Left ventricle myocardium inferior (tissue), 1 donor: ENCODE measurements around the gene NKAPL. TPM values are rescaled to one million over a fixed set of nuclear protein-coding genes. Genes with fewer than 3 reads are reported as not detected.

ENCODE experiments used
- DNase-seq: peaks from one replicate; pipeline ENCODE4 v3.0.0-alpha.2; 2020
- H3K27ac ChIP-seq: fragments of 200-600 bp; replicated peaks from 2 replicates; pipeline ENCODE4 v1.8.0; 2021
- H3K27me3 ChIP-seq: fragments of 200-600 bp; 2 replicates; pipeline ENCODE4 v1.8.0; 2021; ENCODE audit warnings: low read depth
- H3K36me3 ChIP-seq: fragments of 200-600 bp; 2 replicates; pipeline ENCODE4 v1.8.0; 2021
- H3K4me1 ChIP-seq: fragments of 200-600 bp; 2 replicates; pipeline ENCODE4 v1.8.0; 2021
- H3K4me3 ChIP-seq: fragments of 200-600 bp; 2 replicates; pipeline ENCODE4 v1.8.0; 2021; ENCODE audit warnings: mild to moderate bottlenecking, moderate library complexity
- H3K9me3 ChIP-seq: fragments of 200-600 bp; replicated peaks from 2 replicates; pipeline ENCODE4 v1.8.0; 2021
- intact Hi-C: fragments of 100-400 bp; cut with micrococcal nuclease; formaldehyde crosslinking; loops from one replicate; pipeline ENCODE4 v1.11.0; 2022
- total RNA-seq: library from RNA; stranded (reverse); fragmentation: NEBNext Ultra II Directional; extraction: Animal tissue kit (Norgen Biotek cat#: 25700); gene quantifications from one replicate; pipeline ENCODE4 v1.2.1, GENCODE V29; 2021
- TF ChIP-seq, protein P1 (sequence below): fragments of 200-600 bp; IDR thresholded peaks from 2 replicates; pipeline ENCODE4 v1.8.0; 2021; ENCODE audit warnings: antibody characterized with exemption, mild to moderate bottlenecking, borderline replicate concordance
- donor health status: DM: no; HTN: yes; CAD: no; lungs with severe emphysema.

NKAPL gene
- total RNA-seq, 1 donor from 2014 or later = 4.5 TPM

DNA sequence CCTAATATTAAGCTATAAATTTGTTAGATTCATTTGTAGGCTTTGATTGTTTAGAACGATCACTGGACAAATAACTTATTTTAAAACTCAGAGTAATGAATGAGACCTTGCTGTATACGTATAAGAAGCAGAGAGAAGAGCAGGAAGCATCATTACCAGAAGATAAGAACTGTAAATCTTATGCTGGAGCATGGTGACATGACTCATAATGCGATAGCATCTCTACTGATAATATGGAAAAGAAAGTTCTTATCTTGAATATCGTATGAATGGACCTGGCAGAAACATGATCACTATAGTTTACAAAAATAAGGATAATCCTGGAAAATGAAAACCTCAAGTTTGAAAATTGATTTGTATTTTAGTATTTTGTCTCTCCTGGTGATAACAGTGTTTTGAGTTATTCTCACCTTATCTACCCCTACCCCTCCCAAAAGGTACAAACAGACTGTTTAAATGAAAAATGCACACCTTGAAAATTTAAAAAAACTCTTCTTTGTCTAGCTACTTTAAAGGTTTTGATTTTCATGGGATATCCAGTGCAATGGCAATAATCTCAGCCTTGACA is 5.8 kb downstream of the NKAPL start:
- no peak overlapping the region for H3K27ac ChIP-seq
- intact Hi-C loops = no loop called here
- H3K4me3 ChIP-seq = no peak overlapping the region
- H3K27me3 ChIP-seq = no peaks in the 10 kb centered on the region
- no peaks in the 10 kb centered on the region for H3K36me3 ChIP-seq
- TF ChIP-seq, protein P1, sequence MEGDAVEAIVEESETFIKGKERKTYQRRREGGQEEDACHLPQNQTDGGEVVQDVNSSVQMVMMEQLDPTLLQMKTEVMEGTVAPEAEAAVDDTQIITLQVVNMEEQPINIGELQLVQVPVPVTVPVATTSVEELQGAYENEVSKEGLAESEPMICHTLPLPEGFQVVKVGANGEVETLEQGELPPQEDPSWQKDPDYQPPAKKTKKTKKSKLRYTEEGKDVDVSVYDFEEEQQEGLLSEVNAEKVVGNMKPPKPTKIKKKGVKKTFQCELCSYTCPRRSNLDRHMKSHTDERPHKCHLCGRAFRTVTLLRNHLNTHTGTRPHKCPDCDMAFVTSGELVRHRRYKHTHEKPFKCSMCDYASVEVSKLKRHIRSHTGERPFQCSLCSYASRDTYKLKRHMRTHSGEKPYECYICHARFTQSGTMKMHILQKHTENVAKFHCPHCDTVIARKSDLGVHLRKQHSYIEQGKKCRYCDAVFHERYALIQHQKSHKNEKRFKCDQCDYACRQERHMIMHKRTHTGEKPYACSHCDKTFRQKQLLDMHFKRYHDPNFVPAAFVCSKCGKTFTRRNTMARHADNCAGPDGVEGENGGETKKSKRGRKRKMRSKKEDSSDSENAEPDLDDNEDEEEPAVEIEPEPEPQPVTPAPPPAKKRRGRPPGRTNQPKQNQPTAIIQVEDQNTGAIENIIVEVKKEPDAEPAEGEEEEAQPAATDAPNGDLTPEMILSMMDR = no peak
- no peak for DNase-seq
- peaks cover 16% of the 10 kb centered on the region for H3K9me3 ChIP-seq
- peaks cover 31% of the 10 kb centered on the region for H3K4me1 ChIP-seq

DNA sequence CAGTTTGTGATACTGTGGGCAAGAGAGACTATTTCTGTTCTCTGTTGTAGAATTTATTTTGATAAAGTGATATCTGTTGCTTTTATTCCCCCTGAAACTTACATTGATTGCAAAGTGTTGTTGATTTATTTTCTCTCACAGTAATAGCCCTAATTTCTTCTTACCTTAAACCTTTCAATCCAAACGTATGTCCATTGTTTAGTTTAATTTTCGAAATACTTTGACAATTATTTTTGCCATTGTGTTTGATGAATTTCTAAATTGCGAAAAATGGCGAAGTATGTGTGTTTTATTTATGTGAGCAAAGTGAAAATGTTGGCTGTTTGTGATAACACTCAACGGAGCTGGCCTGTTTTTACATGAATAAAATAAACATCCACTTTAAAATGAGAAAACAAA is 7.5 kb downstream of the NKAPL start:
- H3K27me3 ChIP-seq = no peaks in the 10 kb centered on the region
- H3K36me3 ChIP-seq = peaks cover 3% of the 10 kb centered on the region
- H3K9me3 ChIP-seq = no peaks in the 10 kb centered on the region
- no peak for DNase-seq
- TF ChIP-seq, protein P1 = no peak
- H3K4me3 ChIP-seq = peak overlapping the region; percentile 84
- peaks cover 31% of the 10 kb centered on the region for H3K4me1 ChIP-seq
- intact Hi-C loops = no loop called here
- H3K27ac ChIP-seq = peak overlapping the region; percentile 91

DNA sequence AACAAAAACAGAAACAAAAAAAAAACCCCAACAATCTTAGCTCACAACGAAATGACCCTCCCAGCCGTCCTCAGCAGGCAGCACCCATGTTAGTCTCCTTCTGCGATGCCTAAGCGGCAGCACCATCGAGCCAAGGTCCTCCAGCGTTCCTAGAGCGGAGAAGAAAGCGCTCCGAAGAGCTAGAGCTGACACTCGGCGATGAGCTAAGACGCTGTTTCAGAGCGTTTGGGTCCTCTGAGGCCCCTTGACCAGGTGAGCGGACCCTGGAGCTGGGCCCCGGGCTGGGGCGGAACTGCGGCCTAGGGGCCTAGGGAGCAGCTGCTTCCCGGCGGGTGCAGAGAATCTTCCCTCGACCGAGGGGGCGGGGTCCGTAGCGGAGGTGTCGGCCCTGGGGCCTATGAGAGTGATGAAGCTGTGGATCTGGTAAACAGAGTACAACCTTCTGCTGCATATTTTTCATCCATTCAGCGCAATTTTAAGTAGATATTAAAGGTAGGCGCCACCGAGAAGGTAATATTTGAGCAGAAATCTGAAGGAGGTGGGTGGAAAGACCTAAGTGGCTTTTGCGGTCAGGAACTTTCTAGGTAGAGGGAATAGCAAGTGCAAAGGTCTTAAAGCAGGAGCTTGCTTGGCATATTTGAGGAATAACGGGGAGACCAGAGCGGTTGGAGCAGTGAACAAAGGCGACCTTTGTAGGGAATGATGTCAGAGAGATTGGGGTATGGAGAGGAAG is 8.0 kb downstream of the NKAPL start, which contains the start of gene ZSCAN26:
Gene ZSCAN26 (plus strand): TSS at position 182 of the 733 bp plus-strand sequence. CDS start 4,777 bp downstream, outside the sequence.
- H3K4me3 ChIP-seq = peak within 1 kb of the TSS; percentile 84
- no peaks in the 10 kb centered on the region for H3K9me3 ChIP-seq
- H3K36me3 ChIP-seq = peaks cover 9% of the 10 kb centered on the region
- peak; percentile 80 for DNase-seq
- intact Hi-C loops = no loop called here
- peak within 1 kb of the TSS; percentile 91 for H3K27ac ChIP-seq
- peaks cover 31% of the 10 kb centered on the region for H3K4me1 ChIP-seq
- no peaks in the 10 kb centered on the region for H3K27me3 ChIP-seq
- TF ChIP-seq, protein P1 = no peak

DNA sequence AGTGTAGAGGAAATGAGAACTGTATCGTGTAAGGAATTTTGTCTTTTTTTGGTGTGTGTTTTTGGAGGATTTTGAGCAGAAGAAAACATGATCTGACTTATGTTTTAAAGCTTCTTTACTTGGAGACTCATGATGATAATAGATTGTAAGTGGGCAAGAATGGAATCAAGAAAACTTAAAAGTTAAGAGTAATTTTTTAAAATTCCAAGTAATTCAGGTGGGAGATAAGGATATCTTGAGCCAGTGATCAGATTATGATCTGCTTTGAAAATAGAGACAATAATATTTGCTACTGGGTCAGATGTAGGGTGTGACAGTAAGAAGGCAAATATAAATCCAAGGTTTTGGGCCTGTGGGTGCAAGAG is 8.6 kb downstream of the NKAPL start:
- Histone ChIP-seq H3K27me3 (no peaks in the 10 kb centered on the region), H3K9me3 (no peaks in the 10 kb centered on the region), H3K27ac (peak overlapping the region; percentile 91), H3K4me3 (peak overlapping the region; percentile 84), H3K4me1 (peaks cover 31% of the 10 kb centered on the region), H3K36me3 (peaks cover 14% of the 10 kb centered on the region)
- DNase-seq = no peak
- intact Hi-C loops = no loop called here
- TF ChIP-seq, protein P1 = no peak

DNA sequence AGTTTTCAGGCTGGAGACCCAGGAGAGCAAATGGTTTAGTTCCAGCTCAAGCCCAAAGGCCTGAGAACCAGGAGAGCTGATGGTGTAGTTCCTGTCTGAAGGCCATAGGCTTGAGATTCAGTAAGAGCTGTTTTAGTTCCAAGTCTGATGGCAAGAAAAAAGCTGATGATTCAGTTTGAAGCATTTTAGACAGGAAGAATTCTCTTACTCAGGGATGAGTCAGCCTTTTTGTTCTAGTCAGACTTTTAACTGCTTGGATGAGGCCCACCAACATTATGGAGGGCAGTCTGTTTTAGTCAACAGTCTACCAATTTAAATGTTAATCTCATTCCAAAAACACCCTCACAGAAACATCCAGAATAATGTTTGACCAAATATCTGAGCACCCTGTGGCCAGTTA is 10.4 kb downstream of the NKAPL start:
- Histone ChIP-seq H3K27me3 (no peaks in the 10 kb centered on the region), H3K27ac (no peak overlapping the region), H3K9me3 (no peaks in the 10 kb centered on the region), H3K4me3 (no peak overlapping the region), H3K36me3 (peaks cover 32% of the 10 kb centered on the region), H3K4me1 (peaks cover 31% of the 10 kb centered on the region)
- no peak for DNase-seq
- TF ChIP-seq, protein P1 = no peak
- intact Hi-C loops = no loop called here
